ENCODE measurements around the gene RRP9. TPM values are rescaled to one million over a fixed set of nuclear protein-coding genes. Genes with fewer than 3 reads are reported as not detected.

The RRP9 gene
- total RNA-seq, 1 experiment from 2014 or later = 49.9 TPM

- CTCF ChIA-PET = no interaction called here
- Mint-ChIP-seq H3K36me3 (peaks cover 2% of the 10 kb centered on the region; the same call in 1 of the 2 replicates), H3K27ac (no peak overlapping the region), H3K4me1 (peaks cover 26% of the 10 kb centered on the region), H3K9me3 (no peaks in the 10 kb centered on the region), H3K27me3 (ENCODE audit: low read depth) (peaks cover 43% of the 10 kb centered on the region), H3K4me3 (no peak overlapping the region)
- POLR2A ChIA-PET = interaction anchor here (0.6 kb wide), 1 partner anchor 14 kb away, joined by 3 read pairs; no protein-coding TSS in a partner anchor
- ATAC-seq (no peak), DNase-seq (ENCODE audit: low spot score) (no peak)
- no peak for TF ChIP-seq GRHL2 (CRISPR knock-in tag; IDR thresholded peaks at IDR 0.05; ENCODE audit: insufficient replicate concordance, severe bottlenecking)
- TF ChIP-seq ARID4B (CRISPR knock-in tag; IDR thresholded peaks at IDR 0.05; ENCODE audit: borderline replicate concordance) = no peak
- TF ChIP-seq PRDM15 (CRISPR knock-in tag; IDR thresholded peaks at IDR 0.05) = no peak
- no peak for TF ChIP-seq NFE2L1 (CRISPR knock-in tag; IDR thresholded peaks at IDR 0.05)
- TF ChIP-seq ZNF281 (CRISPR knock-in tag; IDR thresholded peaks at IDR 0.05) = no peak
- TF ChIP-seq TP53 (CRISPR knock-in tag; IDR thresholded peaks at IDR 0.05) = no peak
Measured at GRCh38 chr3:51978143-51978502, 36.4 kb upstream of the RRP9 start.

GRCh38 chr3:51977446-51978142 is 35.9 kb upstream of the RRP9 start:
- DNase-seq (ENCODE audit: low spot score) (no peak), ATAC-seq (no peak)
- POLR2A ChIA-PET = no interaction called here
- Mint-ChIP-seq H3K9me3 (no peaks in the 10 kb centered on the region), H3K27me3 (ENCODE audit: low read depth) (peaks cover 43% of the 10 kb centered on the region), H3K4me1 (peaks cover 23% of the 10 kb centered on the region), H3K27ac (no peak overlapping the region), H3K4me3 (no peak overlapping the region), H3K36me3 (peaks cover 2% of the 10 kb centered on the region; the same call in 1 of the 2 replicates)
- CTCF ChIA-PET = no interaction called here
- no peak for TF ChIP-seq ZNF512 (CRISPR knock-in tag; IDR thresholded peaks at IDR 0.05; ENCODE audit: borderline replicate concordance)
- TF ChIP-seq MYBL2 (CRISPR knock-in tag; IDR thresholded peaks at IDR 0.05) = no peak
- TF ChIP-seq NFATC4 (CRISPR knock-in tag; IDR thresholded peaks at IDR 0.05) = no peak
- no peak for TF ChIP-seq GRHL2 (CRISPR knock-in tag; IDR thresholded peaks at IDR 0.05; ENCODE audit: insufficient replicate concordance, severe bottlenecking)
- TF ChIP-seq ZNF138 (CRISPR knock-in tag; conservative IDR thresholded peaks at IDR 0.05) = no peak
- TF ChIP-seq TP53 (CRISPR knock-in tag; IDR thresholded peaks at IDR 0.05) = no peak
- TF ChIP-seq ZSCAN18 (CRISPR knock-in tag; IDR thresholded peaks at IDR 0.05) = no peak
- no peak for TF ChIP-seq RORB (CRISPR knock-in tag; IDR thresholded peaks at IDR 0.05)
- no peak for TF ChIP-seq CREB1 (CRISPR knock-in tag; IDR thresholded peaks at IDR 0.05)
- TF ChIP-seq ZMAT4 (CRISPR knock-in tag; IDR thresholded peaks at IDR 0.05) = no peak
- no peak for TF ChIP-seq CTCF (IDR thresholded peaks at IDR 0.05)
- TF ChIP-seq CDX4 (CRISPR knock-in tag; IDR thresholded peaks at IDR 0.05; ENCODE audit: borderline replicate concordance) = no peak

All from WTC11 (cell line).